HG03039 (cell line): ENCODE measurements around the gene PEPD.

Experiments used
- ATAC-seq: cut with Tn5 transposase; IDR thresholded peaks from one replicate; pipeline ENCODE4 v1.9.1; 2021; ENCODE audit warnings: mild to moderate bottlenecking, moderate library complexity; ENCODE audit not compliant: unreplicated experiment

Gene PEPD

GRCh38 chr19:33512580-33513137 lies 8.9 kb downstream of the PEPD start:
- ATAC-seq: no peak

- ATAC-seq: no peak
Measured at GRCh38 chr19:33512021-33512420, 9.6 kb downstream of the PEPD start.

GRCh38 chr19:33511346-33511745 lies 10.2 kb downstream of the PEPD start:
- no peak for ATAC-seq

- no peak for ATAC-seq
Measured at GRCh38 chr19:33510462-33511194, 11.0 kb downstream of the PEPD start.

GRCh38 chr19:33509774-33510173 lies 11.8 kb downstream of the PEPD start:
- no peak for ATAC-seq

- no peak for ATAC-seq
Measured at GRCh38 chr19:33508941-33509614, 12.5 kb downstream of the PEPD start.

GRCh38 chr19:33508431-33508830 lies 13.2 kb downstream of the PEPD start:
- no peak for ATAC-seq

- ATAC-seq: no peak
Measured at GRCh38 chr19:33508009-33508408, 13.6 kb downstream of the PEPD start.

GRCh38 chr19:33507021-33507956 lies 14.3 kb downstream of the PEPD start:
- no peak for ATAC-seq

GRCh38 chr19:33506498-33506897 lies 15.1 kb downstream of the PEPD start:
- no peak for ATAC-seq

GRCh38 chr19:33505823-33506222 lies 15.8 kb downstream of the PEPD start:
- no peak for ATAC-seq

- no peak for ATAC-seq
Measured at GRCh38 chr19:33505148-33505547, 16.4 kb downstream of the PEPD start.

- no peak for ATAC-seq
Measured at GRCh38 chr19:33504058-33504444, 17.5 kb downstream of the PEPD start.

- no peak for ATAC-seq
Measured at GRCh38 chr19:33503433-33504057, 18.0 kb downstream of the PEPD start.

- ATAC-seq: no peak
Measured at GRCh38 chr19:33503030-33503429, 18.6 kb downstream of the PEPD start.

- ATAC-seq: no peak
Measured at GRCh38 chr19:33502521-33502920, 19.1 kb downstream of the PEPD start.

- no peak for ATAC-seq
Measured at GRCh38 chr19:33501693-33502356, 19.8 kb downstream of the PEPD start.

GRCh38 chr19:33500991-33501390 lies 20.6 kb downstream of the PEPD start:
- ATAC-seq: no peak

- ATAC-seq: no peak
Measured at GRCh38 chr19:33500586-33500985, 21.0 kb downstream of the PEPD start.
